Activated CD4-positive, alpha-beta T cell treated with anti-CD3 and anti-CD28 coated beads for 36 hours (primary cell): ENCODE data around the gene PXYLP1. TPM values are rescaled to one million over a fixed set of nuclear protein-coding genes. Genes with fewer than 3 reads are reported as not detected.
"Not testable (repeated sequence)": the region's sequence is repeated elsewhere in the genome, so short reads cannot be mapped to it uniquely, and the experiment has no call there.

ENCODE experiments used
- ATAC-seq: fragments of 200-7000 bp; cut with Tn5 transposase; one replicate; pipeline ENCODE4 v1.10.0; 2021; ENCODE audit warnings: mild to moderate bottlenecking, moderate library complexity
- CTCF ChIA-PET: fragments of 350-600 bp; sonication (Branson Sonifier 250); formaldehyde crosslinking; loops from one replicate; lab custom pipeline; 2021; ENCODE audit warnings: antibody characterized with exemption; lab: Charles Lee
- POLR2A ChIA-PET: fragments of 350-600 bp; sonication (Branson Sonifier 250); formaldehyde crosslinking; loops from one replicate; lab custom pipeline; 2021; ENCODE audit warnings: antibody characterized with exemption, inconsistent platforms; lab: Charles Lee
- DNase-seq: peaks from one replicate; pipeline ENCODE4 v3.0.0-alpha.2; 2020
- H3K27ac Mint-ChIP-seq: one replicate; pipeline ENCODE4 v1.8.0; 2021; ENCODE audit warnings: mixed read lengths
- H3K27me3 Mint-ChIP-seq: one replicate; pipeline ENCODE4 v1.8.0; 2021; ENCODE audit warnings: mixed read lengths
- H3K36me3 Mint-ChIP-seq: one replicate; pipeline ENCODE4 v1.8.0; 2021; ENCODE audit warnings: low read depth, mixed read lengths
- H3K4me1 Mint-ChIP-seq: one replicate; pipeline ENCODE4 v1.8.0; 2021; ENCODE audit warnings: mixed read lengths
- H3K4me3 Mint-ChIP-seq: one replicate; pipeline ENCODE4 v1.8.0; 2021; ENCODE audit warnings: mild to moderate bottlenecking, moderate library complexity, mixed read lengths
- H3K9me3 Mint-ChIP-seq: one replicate; pipeline ENCODE4 v1.8.0; 2021; ENCODE audit warnings: low read depth, mixed read lengths
- intact Hi-C, 2 experiments: fragments of 100-400 bp; cut with DNase I in 1 of 2; cut with micrococcal nuclease in 1 of 2; formaldehyde crosslinking; loops; one replicate each; pipeline versions ENCODE4 v1.14.2 to v1.15.1; 2022 to 2024; cut with DNase I, micrococcal nuclease
- total RNA-seq, 2 experiments: library from RNA; stranded (reverse); gene quantifications; one replicate each; pipeline ENCODE4 v1.2.3, GENCODE V29; 2021

PXYLP1 gene
- total RNA-seq, 2 experiments from 2014 or later = 10.3 to 12.2 TPM

- intact Hi-C loops, H3K36me3 Mint-ChIP-seq, H3K9me3 Mint-ChIP-seq, ATAC-seq, POLR2A ChIA-PET, CTCF ChIA-PET, H3K27me3 Mint-ChIP-seq, H3K27ac Mint-ChIP-seq, DNase-seq, H3K4me1 Mint-ChIP-seq, H3K4me3 Mint-ChIP-seq: not testable (repeated sequence)
Observed at GRCh38 chr3:141211306-141211705, 20.3 kb upstream of the PXYLP1 start.

- H3K27me3 Mint-ChIP-seq = no peaks in the 10 kb centered on the region
- H3K9me3 Mint-ChIP-seq = no peaks in the 10 kb centered on the region
- no peaks in the 10 kb centered on the region for H3K36me3 Mint-ChIP-seq
- H3K4me3 Mint-ChIP-seq = no peak overlapping the region
- no peak for DNase-seq
- no peak overlapping the region for H3K27ac Mint-ChIP-seq
- ATAC-seq = no peak
- ChIA-PET POLR2A (no interaction called here), CTCF (interaction anchor here (0.6 kb wide), 2 partner anchors 148 to 1784 kb away, joined by 3 to 6 read pairs; no protein-coding TSS in a partner anchor)
- intact Hi-C loops = no loop called here
- no peaks in the 10 kb centered on the region for H3K4me1 Mint-ChIP-seq
Observed at GRCh38 chr3:141212101-141212500, 19.5 kb upstream of the PXYLP1 start.

- intact Hi-C loops = no loop called here
- ChIA-PET CTCF (interaction anchor here (0.6 kb wide), 2 partner anchors 148 to 1784 kb away, joined by 3 to 6 read pairs; no protein-coding TSS in a partner anchor), POLR2A (no interaction called here)
- no peaks in the 10 kb centered on the region for H3K9me3 Mint-ChIP-seq
- ATAC-seq = no peak
- H3K27ac Mint-ChIP-seq = no peak overlapping the region
- H3K27me3 Mint-ChIP-seq = peaks cover under 1% of the 10 kb centered on the region
- no peaks in the 10 kb centered on the region for H3K4me1 Mint-ChIP-seq
- DNase-seq = no peak
- no peaks in the 10 kb centered on the region for H3K36me3 Mint-ChIP-seq
- H3K4me3 Mint-ChIP-seq = no peak overlapping the region
Observed at GRCh38 chr3:141212555-141212954, 19.1 kb upstream of the PXYLP1 start.

- no peak for DNase-seq
- Mint-ChIP-seq H3K9me3 (no peaks in the 10 kb centered on the region), H3K36me3 (no peaks in the 10 kb centered on the region), H3K4me3 (no peak overlapping the region), H3K27me3 (peaks cover 2% of the 10 kb centered on the region), H3K4me1 (no peaks in the 10 kb centered on the region), H3K27ac (no peak overlapping the region)
- ChIA-PET POLR2A (no interaction called here), CTCF (interaction anchor here (1.9 kb wide), 1 partner anchor 25 kb away, joined by 7 read pairs; no protein-coding TSS in a partner anchor)
- intact Hi-C loops = no loop called here
- ATAC-seq = no peak
Observed at GRCh38 chr3:141216975-141217374, 14.7 kb upstream of the PXYLP1 start.

- CTCF ChIA-PET = interaction anchor here (0.6 to 1.9 kb wide), 2 partner anchors 25 to 275 kb away, joined by 3 to 7 read pairs; no protein-coding TSS in a partner anchor
- H3K4me3 Mint-ChIP-seq = no peak overlapping the region
- intact Hi-C loops = no loop called here
Observed at GRCh38 chr3:141217389-141217788, 14.2 kb upstream of the PXYLP1 start.

GRCh38 chr3:141218162-141218835 lies 13.3 kb upstream of the PXYLP1 start:
- intact Hi-C loops = no loop called here
- no peak for ATAC-seq
- H3K36me3 Mint-ChIP-seq = no peaks in the 10 kb centered on the region
- ChIA-PET CTCF (interaction anchor here (0.6 to 1.9 kb wide), 2 partner anchors 26 to 274 kb away, joined by 3 to 7 read pairs; no protein-coding TSS in a partner anchor), POLR2A (no interaction called here)
- H3K27me3 Mint-ChIP-seq = peaks cover 2% of the 10 kb centered on the region
- peaks cover 3% of the 10 kb centered on the region for H3K9me3 Mint-ChIP-seq
- H3K4me3 Mint-ChIP-seq = no peak overlapping the region
- no peak for DNase-seq
- H3K27ac Mint-ChIP-seq = no peak overlapping the region
- H3K4me1 Mint-ChIP-seq = no peaks in the 10 kb centered on the region

More at GRCh38 chr3:141217389-141217788, 14.2 kb upstream of the PXYLP1 start:
- H3K9me3 Mint-ChIP-seq = no peaks in the 10 kb centered on the region
- POLR2A ChIA-PET = no interaction called here
- no peaks in the 10 kb centered on the region for H3K36me3 Mint-ChIP-seq
- no peaks in the 10 kb centered on the region for H3K4me1 Mint-ChIP-seq
- DNase-seq (no peak), ATAC-seq (no peak)
- H3K27ac Mint-ChIP-seq = no peak overlapping the region
- peaks cover 2% of the 10 kb centered on the region for H3K27me3 Mint-ChIP-seq

GRCh38 chr3:141218926-141219325 lies 12.7 kb upstream of the PXYLP1 start:
- Mint-ChIP-seq H3K36me3 (no peaks in the 10 kb centered on the region), H3K4me3 (no peak overlapping the region), H3K9me3 (peaks cover 8% of the 10 kb centered on the region), H3K27me3 (peaks cover 2% of the 10 kb centered on the region), H3K27ac (no peak overlapping the region), H3K4me1 (no peaks in the 10 kb centered on the region)
- CTCF ChIA-PET = no interaction called here
- POLR2A ChIA-PET = no interaction called here
- ATAC-seq = no peak
- DNase-seq = no peak
- intact Hi-C loops = no loop called here

- DNase-seq (no peak), ATAC-seq (no peak)
- Mint-ChIP-seq H3K27ac (no peak overlapping the region), H3K27me3 (no peaks in the 10 kb centered on the region), H3K36me3 (no peaks in the 10 kb centered on the region), H3K9me3 (peaks cover 12% of the 10 kb centered on the region), H3K4me1 (no peaks in the 10 kb centered on the region), H3K4me3 (no peak overlapping the region)
- intact Hi-C loops = no loop called here
- POLR2A ChIA-PET = no interaction called here
- CTCF ChIA-PET = interaction anchor here (0.9 kb wide), 1 partner anchor 9 kb away, joined by 3 read pairs; no protein-coding TSS in a partner anchor
Observed at GRCh38 chr3:141223673-141224166, 7.9 kb upstream of the PXYLP1 start.

- no peaks in the 10 kb centered on the region for H3K36me3 Mint-ChIP-seq
- ATAC-seq (no peak), DNase-seq (no peak)
- H3K4me1 Mint-ChIP-seq = peaks cover 11% of the 10 kb centered on the region
- ChIA-PET POLR2A (no interaction called here), CTCF (no interaction called here)
- intact Hi-C loops = no loop called here
- H3K9me3 Mint-ChIP-seq = peaks cover 12% of the 10 kb centered on the region
- H3K27me3 Mint-ChIP-seq = no peaks in the 10 kb centered on the region
- H3K27ac Mint-ChIP-seq = no peak overlapping the region
- no peak overlapping the region for H3K4me3 Mint-ChIP-seq
Observed at GRCh38 chr3:141225939-141226338, 5.7 kb upstream of the PXYLP1 start.

GRCh38 chr3:141227216-141227615 lies 4.4 kb upstream of the PXYLP1 start:
- Mint-ChIP-seq H3K9me3 (peaks cover 12% of the 10 kb centered on the region), H3K4me1 (peaks cover 12% of the 10 kb centered on the region), H3K36me3 (no peaks in the 10 kb centered on the region), H3K4me3 (no peak overlapping the region), H3K27me3 (no peaks in the 10 kb centered on the region), H3K27ac (no peak overlapping the region)
- no peak for ATAC-seq
- ChIA-PET CTCF (interaction anchor here (0.8 to 1.5 kb wide), 4 partner anchors 9 to 78 kb away, joined by 3 read pairs; no protein-coding TSS in a partner anchor), POLR2A (no interaction called here)
- intact Hi-C loops = no loop called here
- no peak for DNase-seq

GRCh38 chr3:141227752-141228151 lies 3.9 kb upstream of the PXYLP1 start:
- ChIA-PET POLR2A (no interaction called here), CTCF (interaction anchor here (0.8 to 1.5 kb wide), 5 partner anchors 9 to 271 kb away, joined by 3 read pairs; no protein-coding TSS in a partner anchor)
- H3K9me3 Mint-ChIP-seq = peaks cover 12% of the 10 kb centered on the region
- DNase-seq (no peak), ATAC-seq (no peak)
- peaks cover 16% of the 10 kb centered on the region for H3K4me1 Mint-ChIP-seq
- no peak overlapping the region for H3K4me3 Mint-ChIP-seq
- intact Hi-C loops = no loop called here
- H3K27ac Mint-ChIP-seq = no peak overlapping the region
- no peaks in the 10 kb centered on the region for H3K36me3 Mint-ChIP-seq
- no peaks in the 10 kb centered on the region for H3K27me3 Mint-ChIP-seq

GRCh38 chr3:141228395-141228794 lies 3.2 kb upstream of the PXYLP1 start:
- intact Hi-C loops = no loop called here
- Mint-ChIP-seq H3K9me3 (peaks cover 8% of the 10 kb centered on the region), H3K4me3 (no peak overlapping the region), H3K36me3 (no peaks in the 10 kb centered on the region), H3K27me3 (no peaks in the 10 kb centered on the region), H3K4me1 (peaks cover 21% of the 10 kb centered on the region), H3K27ac (no peak overlapping the region)
- DNase-seq = no peak
- CTCF ChIA-PET = interaction anchor here (1.2 to 1.5 kb wide), 3 partner anchors 10 to 272 kb away, joined by 3 read pairs; no protein-coding TSS in a partner anchor
- POLR2A ChIA-PET = no interaction called here
- ATAC-seq = no peak
